Heart left ventricle (tissue), 13 donors: Measurements from ENCODE around the gene HERC4.

Experiments used
- CTCF ChIP-seq, 12 donors: fragments of 200-600 bp; sonication (generic) in 4 of 12; IDR thresholded peaks; one replicate each; pipeline versions ENCODE4 v1.5.0 to v1.8.0; 2018 to 2022; ENCODE audit warnings: antibody characterized with exemption in 12 of 12, mild to moderate bottlenecking in 5 of 12
- POLR2A ChIP-seq, 2 donors: fragments of 450-650 bp; IDR thresholded peaks; one replicate each; pipeline ENCODE4 v1.6.1; 2017; ENCODE audit warnings: antibody characterized with exemption in 2 of 2, mild to moderate bottlenecking in 2 of 2, moderate library complexity in 2 of 2
- donor health status: ischemic (EF 13 %, LVEDD 7.1; RV severe dilation, severe dysfunction).
- donor health status: DM: no; HTN: yes; CAD: no.
- donor health status: DM: no; HTN: no; CAD: no.
- donor health status: ischemic (EF 25% LVEDD 6.9; RV normal size, moderate dysfunction).
- donor health status: ischemic (EF 25% LVEDD 5.7; RV mildly dilated, moderate dysfunction).
- donor health status: ischemic (EF 35%, LVEDD 5.7; RV mildly dilated, moderate dysfunction).
- donor health status: nonischemic (EF 11% LVEDD 7.7; RV severe dilation, severe dysfunction).
- donor health status: DM: yes; HTN: yes; CAD: no.
- donor health status: PGD.
- donor health status: ischemic (EF 29% LVEDD 5.4; RV normal size, mild dysfunction).
- donor health status: nonischemic (EF 23%, LVEDD 6.1; RV moderate dilation, normal function).

GRCh38 chr10:67925449-67926005, 149.6 kb downstream of the HERC4 start:
- TF ChIP-seq CTCF (IDR thresholded peaks at IDR 0.05) (no peak), POLR2A (IDR thresholded peaks at IDR 0.05) (no peak)
